Adipose tissue (tissue), 3 donors: ENCODE results near the gene SOX6. TPM values are rescaled to one million over a fixed set of nuclear protein-coding genes. Genes with fewer than 3 reads are reported as not detected.
"Not testable (repeated sequence)": the region's sequence is repeated elsewhere in the genome, so short reads cannot be mapped to it uniquely, and the experiment has no call there.

Experiments used
- H3K27ac ChIP-seq: one replicate; pipeline ENCODE4 v1.5.1; 2013; ENCODE audit warnings: low read depth, low read length
- WGBS, 3 donors: extraction: QIAGEN DNeasy Blood & Tissue Kit; methylation state at CpG; one replicate each; pipeline ENCODE4 v1.1.7; 2013; 5-methylcytosine and 5-hydroxymethylcytosine counted together
- polyA plus RNA-seq, 3 donors: library from polyadenylated mRNA; stranded (reverse); fragments of 200-250 nt; gene quantifications; one replicate each; pipeline ENCODE4 v1.2.3, GENCODE V29; 2013
- donor health status: healthy with polysubstance abuse.
- donor health status: Bipolar disorder and iron deficiency.
- donor health status: healthy.

The SOX6 gene
- polyA plus RNA-seq, 3 donors, result 1.3 to 3.2 (median 1.7) TPM

DNA sequence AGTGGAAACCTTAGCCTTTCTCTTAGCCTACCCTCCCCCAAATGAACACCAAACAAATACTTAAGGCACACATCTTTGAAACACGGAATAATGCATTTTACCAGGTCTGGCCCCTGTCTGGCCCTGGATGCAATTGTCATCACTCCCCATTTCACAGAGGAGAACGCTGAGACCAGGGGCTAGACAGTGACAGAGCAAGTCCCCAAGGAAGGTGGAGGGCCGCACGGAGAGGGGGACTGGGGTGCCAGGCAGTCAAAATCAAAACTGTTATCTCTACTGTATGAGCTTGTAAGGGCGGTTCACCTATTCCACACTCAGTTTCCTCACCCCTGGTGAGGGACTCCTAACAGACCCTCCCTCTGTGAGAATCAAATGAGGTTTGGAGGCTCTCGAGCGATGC, 414.2 kb downstream of the SOX6 start:
- 95 to 98% (median 97%) methylated on average over 7 of the region's 7 CpGs for WGBS, 3 donors
- H3K27ac ChIP-seq, result no peak overlapping the region

DNA sequence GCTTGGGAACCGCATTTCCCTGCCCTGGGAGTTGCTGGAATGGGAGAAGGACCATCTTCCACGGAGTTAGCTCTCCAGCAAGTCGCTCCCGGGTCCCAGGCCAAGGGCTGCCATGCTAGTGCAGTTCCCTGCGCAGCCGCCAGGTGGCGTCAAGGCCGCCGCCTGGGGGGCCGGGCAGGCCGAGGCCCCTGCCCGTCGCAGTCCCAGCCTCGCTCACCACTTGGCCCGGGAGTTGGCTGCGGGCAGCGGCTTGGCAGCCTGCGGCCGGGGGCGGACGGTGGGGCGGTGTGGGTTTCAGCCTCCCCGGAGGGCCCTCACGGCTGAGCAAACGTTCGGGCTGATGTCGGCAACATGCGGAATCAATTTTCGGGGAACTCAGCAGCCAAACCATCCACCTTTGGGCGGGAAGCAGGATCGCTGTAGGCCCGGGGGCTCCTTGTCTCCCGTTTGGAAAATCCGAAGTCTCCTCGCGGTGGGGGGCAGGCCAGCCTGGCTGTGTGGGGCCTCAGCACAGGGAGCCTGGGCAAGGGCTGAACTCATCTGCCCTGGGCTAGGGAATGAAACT, 415.1 kb downstream of the SOX6 start:
- WGBS, 3 donors, result 41 to 48% (median 45%) methylated on average over 34 to 36 of the region's 36 CpGs
- no peak overlapping the region for H3K27ac ChIP-seq

DNA sequence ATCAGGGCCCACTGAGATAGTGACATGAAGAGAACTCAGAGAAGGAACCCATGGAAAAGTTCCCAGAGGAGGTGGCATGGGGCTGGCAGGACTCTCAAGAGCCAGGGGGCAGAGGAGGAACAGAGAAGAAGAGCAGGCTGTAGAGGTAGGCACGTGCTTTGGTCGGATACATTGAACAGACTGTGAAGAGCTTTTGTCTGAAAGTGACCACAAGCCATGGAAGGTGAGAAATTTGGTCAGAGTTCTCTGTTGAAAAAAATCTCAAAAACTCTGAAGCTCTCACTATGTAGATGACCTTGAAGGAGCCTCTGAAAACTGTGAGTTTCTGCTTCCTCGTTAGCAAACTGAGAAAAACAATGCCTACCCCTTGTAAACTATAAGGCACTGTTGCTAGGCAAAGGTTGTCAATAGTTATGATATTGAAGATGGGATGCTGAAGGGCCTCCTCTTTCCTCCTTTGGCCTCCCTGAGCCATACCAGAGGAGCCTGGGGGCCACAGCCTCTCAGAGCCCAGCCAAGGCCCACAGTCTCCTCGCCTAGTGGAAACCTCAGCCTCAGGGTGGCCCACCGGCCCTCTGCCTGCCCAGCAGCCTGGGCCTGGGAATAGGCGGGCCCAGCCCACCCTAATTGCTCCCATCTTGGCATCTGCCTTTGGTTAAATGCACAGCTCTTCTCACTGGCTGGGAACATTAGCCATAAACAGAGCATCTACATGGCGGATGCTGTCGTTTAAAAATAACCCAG, 415.7 kb downstream of the SOX6 start:
- WGBS, 3 donors, result 89 to 91% (median 89%) methylated on average over 8 of the region's 8 CpGs
- no peak overlapping the region for H3K27ac ChIP-seq

DNA sequence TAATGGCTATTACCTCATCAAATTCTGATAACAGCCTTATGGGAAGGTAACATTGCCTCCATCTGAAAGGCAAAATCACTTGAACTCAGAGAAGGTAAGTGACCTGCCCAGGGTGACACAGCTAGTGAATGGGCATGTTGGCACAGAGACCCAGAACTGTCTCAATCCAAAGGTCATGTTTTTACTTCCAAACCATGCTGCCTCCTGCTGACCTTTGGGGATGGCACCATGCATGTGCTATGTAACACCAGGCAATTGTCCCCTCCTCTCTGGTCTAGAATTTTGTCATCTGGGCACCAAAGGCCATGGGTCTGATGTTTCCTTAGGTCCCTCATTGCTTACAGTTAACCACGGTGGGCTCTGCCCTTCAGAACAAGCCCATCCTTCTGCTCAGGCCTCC, 417.4 kb downstream of the SOX6 start:
- H3K27ac ChIP-seq, result no peak overlapping the region
- 95 to 100% (median 96%) methylated on average over 1 of the region's 1 CpG for WGBS, 3 donors

DNA sequence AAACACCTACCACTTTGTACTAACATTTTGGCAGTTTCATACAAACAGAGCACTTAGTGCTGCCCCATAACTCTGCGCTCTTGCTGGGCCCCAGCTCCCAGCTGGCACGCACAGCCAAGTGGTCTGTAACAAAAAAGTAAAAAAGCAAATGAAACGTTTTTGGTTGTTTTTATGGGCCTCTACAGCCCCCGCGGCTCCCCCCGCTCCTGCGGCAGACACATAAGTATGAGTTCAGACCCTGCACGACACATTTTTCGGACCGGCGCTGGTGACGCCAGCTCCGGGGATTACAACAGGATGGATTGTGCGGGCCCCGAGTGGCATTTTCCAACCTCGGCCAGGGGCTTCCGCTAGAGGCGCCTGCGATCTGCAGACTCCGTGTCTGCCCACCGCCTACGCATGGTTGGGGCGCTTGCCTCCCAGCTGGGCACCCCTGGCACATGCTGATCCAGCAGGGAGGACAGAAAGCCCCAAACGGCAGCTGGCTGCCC, 418.2 kb downstream of the SOX6 start:
- WGBS, 3 donors, result 82 to 90% (median 83%) methylated on average over 24 of the region's 24 CpGs
- no peak overlapping the region for H3K27ac ChIP-seq

DNA sequence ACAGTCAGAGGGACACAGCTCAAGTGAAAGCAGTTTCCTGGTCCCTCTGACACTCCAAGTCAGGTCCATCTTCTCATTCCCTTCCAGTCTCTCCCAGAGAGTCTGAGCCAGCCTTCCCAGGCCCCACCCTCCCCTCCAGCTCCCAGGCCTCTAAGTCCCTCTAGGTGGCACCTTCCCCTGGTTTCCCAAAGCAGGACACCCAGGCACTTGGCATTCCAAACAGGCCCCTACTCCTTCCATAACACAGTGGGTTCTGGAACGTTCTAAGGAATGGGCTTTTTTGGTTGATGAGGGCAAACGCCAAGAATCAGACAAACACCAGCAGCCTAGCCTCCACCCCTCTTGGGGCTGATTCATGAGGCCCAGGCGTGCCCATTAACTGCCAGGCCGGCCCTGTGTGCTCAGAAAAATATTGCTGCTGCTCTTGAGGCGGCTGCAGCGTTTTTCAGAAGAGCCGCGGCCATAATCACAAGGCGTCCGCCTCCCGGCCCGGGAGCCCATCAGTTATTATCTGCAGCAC, 418.7 kb downstream of the SOX6 start:
- no peak overlapping the region for H3K27ac ChIP-seq
- WGBS, 3 donors, result 73 to 79% (median 76%) methylated on average over 12 of the region's 12 CpGs

DNA sequence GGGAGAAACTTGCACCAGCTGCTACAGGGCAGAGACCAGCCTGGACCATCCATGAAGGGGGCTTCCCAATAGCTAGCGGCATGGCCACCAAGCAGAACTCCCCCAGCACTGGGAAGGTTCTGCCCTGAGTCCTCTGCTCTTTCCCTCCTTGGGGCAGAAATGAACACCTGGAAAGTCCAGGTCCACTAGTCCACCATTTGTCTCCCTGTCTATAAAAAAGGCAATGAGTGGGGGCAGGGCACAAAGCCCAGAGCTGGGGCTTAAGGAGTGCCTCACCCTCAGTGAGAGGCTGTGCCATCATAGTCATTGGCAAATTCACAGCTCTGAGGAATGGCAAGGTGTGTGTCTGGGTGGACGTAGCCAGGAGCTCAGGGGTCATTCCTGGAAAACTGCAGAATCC, 420.3 kb downstream of the SOX6 start:
- 92 to 97% (median 94%) methylated on average over 2 of the region's 2 CpGs for WGBS, 3 donors
- no peak overlapping the region for H3K27ac ChIP-seq

DNA sequence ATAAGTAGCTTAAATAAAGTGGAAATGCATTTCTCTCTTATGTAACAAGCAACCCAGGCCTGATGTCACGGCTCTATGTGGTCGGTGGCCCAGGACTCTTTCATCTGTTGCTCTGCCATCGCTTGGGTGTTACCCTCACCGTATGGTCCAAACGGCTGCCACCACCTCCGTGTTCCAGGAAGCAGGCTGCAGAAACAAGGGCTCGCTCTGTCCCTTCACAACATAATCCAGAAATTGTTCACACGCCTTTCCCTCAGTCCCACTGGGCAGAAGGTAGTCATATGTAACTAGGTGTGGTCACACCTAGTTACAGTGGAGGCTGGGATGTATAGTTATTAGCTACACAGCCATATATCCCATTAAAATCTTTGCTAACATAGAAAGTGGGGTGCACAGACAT, 421.0 kb downstream of the SOX6 start:
- WGBS, 3 donors, result 86 to 92% (median 89%) methylated on average over 8 of the region's 8 CpGs
- no peak overlapping the region for H3K27ac ChIP-seq

DNA sequence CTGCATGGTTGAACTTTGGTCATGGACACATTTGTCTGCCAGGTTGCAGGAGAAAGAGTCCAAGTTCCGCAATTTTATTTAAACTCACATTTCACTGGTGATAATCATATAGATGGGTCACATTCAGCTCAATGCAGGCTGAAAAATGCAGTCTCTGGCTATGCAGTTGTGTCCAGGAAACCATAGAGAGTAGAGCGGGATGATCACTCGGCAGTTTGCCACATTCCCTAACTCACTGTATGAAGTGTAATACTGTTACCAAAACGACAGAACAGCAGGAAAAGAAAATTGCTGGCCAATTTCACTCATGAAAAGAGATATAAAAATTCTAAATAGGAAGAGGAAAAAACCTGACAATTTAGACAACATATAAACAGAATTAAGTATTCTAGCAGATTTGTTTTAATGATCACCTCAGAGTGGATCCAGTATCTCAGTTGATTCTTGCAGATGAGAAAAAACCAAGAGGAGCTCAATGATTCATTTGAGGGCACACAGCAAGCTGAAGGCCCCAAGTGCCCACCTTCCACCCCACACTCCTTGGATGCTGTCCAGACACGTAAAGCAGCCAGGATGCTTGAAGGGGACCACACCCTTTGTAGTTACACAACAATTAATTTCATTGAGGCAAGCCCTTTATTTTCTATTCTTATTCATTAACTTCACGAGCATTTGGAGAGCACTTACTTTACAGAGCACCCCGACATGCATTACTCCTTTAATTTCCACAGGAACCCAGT, 422.3 kb downstream of the SOX6 start:
- no peak overlapping the region for H3K27ac ChIP-seq
- 63 to 82% (median 63%) methylated on average over 7 of the region's 7 CpGs for WGBS, 3 donors

DNA sequence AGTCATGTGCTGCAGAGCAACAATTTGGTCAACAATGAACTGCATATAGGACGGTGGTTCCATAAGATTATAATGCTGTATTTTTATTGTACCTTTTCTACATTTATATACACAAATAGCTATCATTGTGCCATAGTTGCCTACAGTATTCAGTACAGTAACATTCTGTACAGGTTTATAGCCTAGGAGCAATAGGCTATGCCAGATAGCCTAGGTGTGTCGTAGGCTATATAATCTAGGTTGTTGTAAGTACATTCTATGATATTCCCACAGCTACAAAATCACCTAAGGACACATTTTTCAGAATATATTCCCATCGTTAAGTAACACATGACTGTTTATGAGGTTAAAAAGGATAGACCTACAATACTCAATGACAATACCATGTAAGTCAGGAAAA, 423.9 kb downstream of the SOX6 start:
- H3K27ac ChIP-seq, result no peak overlapping the region
- WGBS, 3 donors, result 88 to 96% (median 94%) methylated on average over 3 of the region's 3 CpGs

DNA sequence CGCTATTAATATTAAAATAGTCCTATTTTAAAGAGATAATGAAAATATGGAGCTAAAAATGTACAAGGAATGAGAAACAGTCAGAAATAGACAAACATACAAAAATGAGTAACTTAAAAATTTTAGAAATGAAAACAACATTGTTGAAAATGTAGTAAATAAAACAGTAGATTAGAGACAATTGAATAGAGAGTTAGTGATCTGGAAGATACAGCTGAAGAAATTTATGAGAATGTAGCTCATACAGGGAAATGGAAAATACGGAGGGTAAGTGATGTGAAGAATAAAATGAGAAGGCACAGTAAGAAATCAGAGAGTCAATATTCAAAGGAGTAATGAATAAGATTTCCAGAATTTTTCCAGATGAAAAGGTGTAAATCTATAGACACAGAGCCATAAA, 424.8 kb downstream of the SOX6 start:
- WGBS, 3 donors, result 94 to 99% (median 94%) methylated on average over 2 of the region's 2 CpGs
- no peak overlapping the region for H3K27ac ChIP-seq

DNA sequence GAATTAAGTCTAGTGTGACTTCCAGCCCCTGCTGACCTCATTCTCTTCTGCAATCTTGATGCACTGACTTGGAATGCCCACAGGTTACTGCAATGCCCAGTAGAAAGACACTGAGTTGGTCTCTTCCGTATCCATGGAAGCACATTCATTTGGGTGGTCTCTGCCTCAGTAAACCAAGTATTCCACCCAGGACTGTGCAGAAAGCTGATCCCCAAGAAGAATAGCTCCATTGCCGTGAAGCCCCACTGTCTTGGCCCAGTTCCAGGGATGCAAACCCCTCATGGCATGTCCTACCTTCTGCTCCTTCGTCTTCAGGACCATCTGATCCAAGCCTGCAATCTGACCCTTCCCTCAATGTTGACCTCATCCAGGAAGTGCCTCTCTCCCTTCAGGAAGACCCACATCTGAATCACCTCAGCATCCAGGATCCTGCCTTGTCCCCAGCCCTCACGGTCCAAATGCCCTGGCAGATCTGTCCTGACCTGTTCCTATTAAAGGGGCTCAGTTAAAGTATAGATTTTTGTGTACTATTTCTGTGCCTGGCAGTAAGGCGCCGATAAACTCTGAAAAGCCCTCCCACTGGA, 425.8 kb downstream of the SOX6 start:
- H3K27ac ChIP-seq, result no peak overlapping the region
- 75 to 77% (median 76%) methylated on average over 6 of the region's 6 CpGs for WGBS, 3 donors

DNA sequence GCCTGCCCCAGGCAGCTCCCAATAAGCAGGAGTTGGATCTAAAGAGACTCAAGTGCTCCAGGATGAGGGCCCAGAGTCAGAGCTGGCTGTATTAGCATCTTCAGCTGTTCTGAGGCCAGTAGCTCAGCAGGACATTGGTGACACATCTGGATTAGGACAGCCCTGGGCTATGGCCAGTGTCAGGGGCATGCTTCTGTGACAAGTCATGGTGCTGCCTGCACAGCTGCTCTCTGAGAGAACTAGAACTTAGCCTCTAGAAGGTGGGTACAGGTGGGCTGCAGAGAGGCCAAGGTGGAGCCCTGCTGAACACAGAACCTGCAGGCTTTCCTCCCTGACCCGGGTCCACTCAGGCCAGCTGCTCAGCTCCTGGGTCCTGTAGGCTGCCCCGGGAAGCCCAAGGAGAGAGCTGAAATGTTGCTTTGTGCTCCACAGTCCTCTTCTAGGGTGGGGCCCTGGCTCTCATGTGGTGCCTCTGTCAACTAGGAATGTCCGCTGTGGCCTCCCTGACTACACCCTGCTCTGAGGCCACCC, 426.9 kb downstream of the SOX6 start:
- H3K27ac ChIP-seq, result no peak overlapping the region
- 87 to 92% (median 90%) methylated on average over 3 of the region's 3 CpGs for WGBS, 3 donors

DNA sequence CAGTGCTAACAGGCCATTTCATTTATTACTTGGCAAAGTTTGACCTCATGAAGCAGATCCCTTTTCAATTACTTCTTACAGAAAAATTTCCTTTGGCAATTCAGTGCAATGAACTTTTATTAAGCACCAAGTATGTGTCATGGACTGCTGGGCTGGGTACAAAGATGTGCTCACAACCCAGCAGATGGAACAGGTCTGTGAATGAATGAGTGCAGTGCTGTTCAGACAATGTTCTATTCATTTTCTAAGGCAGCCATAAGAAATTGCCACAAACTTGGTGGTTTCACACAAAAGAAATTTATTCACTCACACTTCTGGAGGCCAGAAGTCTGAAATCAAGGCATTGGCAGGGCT, 428.5 kb downstream of the SOX6 start:
- H3K27ac ChIP-seq, result no peak overlapping the region

DNA sequence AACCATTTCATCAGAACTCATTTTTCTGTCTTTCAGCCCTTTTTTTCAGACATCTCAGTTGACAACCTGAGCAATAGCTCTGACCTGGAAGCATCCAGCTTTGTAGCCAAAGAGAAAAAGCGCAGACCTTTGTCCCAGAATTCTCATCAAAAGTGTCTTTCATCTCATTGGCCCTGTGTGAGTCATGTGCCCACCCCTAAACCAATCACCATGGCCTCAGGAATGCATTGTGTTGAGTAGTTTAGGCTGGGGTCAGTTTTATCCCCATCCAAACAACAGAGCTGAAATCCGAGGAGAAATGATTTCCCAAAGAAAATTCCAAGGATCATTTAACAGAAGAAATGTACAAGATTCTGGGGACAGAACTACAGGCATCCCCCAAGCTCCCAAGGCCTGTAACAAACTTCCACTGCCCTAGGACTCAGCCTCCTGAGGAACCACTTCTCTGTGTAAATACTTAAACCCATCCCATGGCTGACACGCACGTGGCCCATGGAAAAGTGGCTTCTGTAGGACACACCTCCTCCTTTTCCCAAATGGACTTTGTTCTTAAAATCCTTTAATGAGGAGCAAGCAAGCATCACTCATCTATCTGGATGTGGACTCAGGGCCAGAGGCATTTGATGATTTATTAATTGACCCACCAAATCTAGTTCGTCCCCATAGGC, 429.0 kb downstream of the SOX6 start:
- no peak overlapping the region for H3K27ac ChIP-seq
- WGBS, 3 donors, result 75 to 87% (median 81%) methylated on average over 5 of the region's 5 CpGs

DNA sequence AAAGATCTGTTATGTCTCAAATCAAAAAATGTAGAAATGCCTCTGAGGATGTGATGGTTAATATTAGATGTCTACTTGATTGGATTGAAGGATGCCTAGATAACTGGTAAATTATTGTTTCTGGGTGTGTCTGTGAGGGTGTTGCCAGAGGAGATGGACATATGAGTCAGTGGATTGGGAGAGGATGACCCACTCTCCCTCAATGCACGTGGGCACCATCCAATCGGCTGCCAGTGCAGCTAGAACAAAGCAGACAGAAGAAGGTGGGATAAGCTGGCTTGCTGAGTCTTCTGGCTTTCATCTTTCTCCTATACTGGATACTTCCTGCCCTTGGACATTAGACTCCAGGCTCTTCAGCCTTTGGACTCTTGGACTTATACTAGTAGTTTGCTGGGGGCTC, 430.3 kb downstream of the SOX6 start:
- H3K27ac ChIP-seq, result no peak overlapping the region
- 69 to 86% (median 78%) methylated on average over 2 of the region's 2 CpGs for WGBS, 3 donors

DNA sequence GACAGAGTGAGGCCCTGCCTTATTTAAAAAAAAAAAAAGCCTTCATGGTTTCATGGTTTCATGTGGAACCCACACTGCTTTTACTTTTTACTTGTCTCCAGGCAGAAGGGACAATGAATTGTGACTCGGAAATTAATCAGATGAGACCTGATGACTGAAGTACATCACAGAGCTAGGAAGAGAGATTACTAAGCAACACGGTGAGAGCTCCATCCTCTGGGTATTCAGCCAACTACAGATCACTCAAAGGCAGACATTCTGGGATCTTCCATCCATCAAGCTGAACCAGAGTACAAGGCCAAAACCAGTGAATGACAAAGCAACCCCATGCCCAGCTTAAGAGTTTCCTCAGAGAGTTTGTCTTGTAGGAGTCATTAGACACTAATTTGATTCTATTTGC, 433.2 kb downstream of the SOX6 start:
- H3K27ac ChIP-seq, result no peak overlapping the region
- WGBS, 3 donors, result 63 to 78% (median 65%) methylated on average over 2 of the region's 2 CpGs

DNA sequence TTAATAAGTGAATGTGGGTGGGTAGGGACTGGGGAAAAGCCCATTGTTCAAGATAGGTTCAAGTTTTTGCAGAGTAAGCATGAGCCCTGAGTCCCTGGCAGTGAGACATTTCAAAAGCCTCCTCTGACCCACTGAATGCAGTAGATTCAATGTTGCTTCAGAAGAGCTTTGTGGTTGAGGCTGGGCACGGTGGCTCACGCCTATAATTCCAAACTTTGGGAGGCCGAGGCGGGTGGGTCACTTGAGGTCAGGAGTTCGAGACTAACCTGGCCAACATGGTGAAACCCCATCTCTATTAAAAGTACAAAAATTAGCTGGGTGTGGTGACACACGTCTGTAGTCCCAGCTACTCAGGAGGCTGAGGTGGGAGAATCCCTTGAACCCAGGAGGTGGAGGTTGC, 433.6 kb downstream of the SOX6 start:
- 92 to 95% (median 94%) methylated on average over 6 of the region's 6 CpGs for WGBS, 3 donors
- not testable (repeated sequence) for H3K27ac ChIP-seq
